Fibroblast of lung (primary cell): ENCODE measurements around the gene IL1RAP.

Experiments
- CTCF ChIP-seq, 2 donors: IDR thresholded peaks in 1 of 2; conservative IDR thresholded peaks in 1 of 2; 1 replicate in 1 of 2; 2 replicates in 1 of 2; pipeline ENCODE4 v1.5.1; 2011 to 2012; ENCODE audit warnings: low read length in 2 of 2, control low read depth in 1 of 2, inconsistent platforms in 1 of 2, low read depth in 1 of 2, mild to moderate bottlenecking in 1 of 2
- EZH2 ChIP-seq: IDR thresholded peaks from 2 replicates; pipeline ENCODE4 v1.5.1; 2012; ENCODE audit warnings: low read length, control low read depth, mild to moderate bottlenecking; ENCODE audit errors: missing control alignments

GRCh38 chr3:190495796-190496195 is 18.1 kb upstream of the IL1RAP start:
- TF ChIP-seq CTCF (conservative IDR thresholded peaks at IDR 0.05 in 1 of 2, IDR thresholded peaks at IDR 0.05 in 1 of 2; ENCODE audit: low read depth in 1 of 2, low read length in 2 of 2) = no peak
- TF ChIP-seq EZH2 = no peak
